ENCODE results near the gene SCEL. TPM values are rescaled to one million over a fixed set of nuclear protein-coding genes. Genes with fewer than 3 reads are reported as not detected.
"Not testable (repeated sequence)": the region's sequence is repeated elsewhere in the genome, so short reads cannot be mapped to it uniquely, and the experiment has no call there.

Gene SCEL
- total RNA-seq: 4.6 and 255 TPM in 2 replicates

- DNase-seq (ENCODE audit: low read depth): peak; percentile 80
These were observed at the start of gene SCEL for GRCh38 chr13:77535448-77535847. Gene SCEL (plus strand): TSS chr13:77535706. CDS start chr13:77555876, 20,170 bp downstream.

DNA sequence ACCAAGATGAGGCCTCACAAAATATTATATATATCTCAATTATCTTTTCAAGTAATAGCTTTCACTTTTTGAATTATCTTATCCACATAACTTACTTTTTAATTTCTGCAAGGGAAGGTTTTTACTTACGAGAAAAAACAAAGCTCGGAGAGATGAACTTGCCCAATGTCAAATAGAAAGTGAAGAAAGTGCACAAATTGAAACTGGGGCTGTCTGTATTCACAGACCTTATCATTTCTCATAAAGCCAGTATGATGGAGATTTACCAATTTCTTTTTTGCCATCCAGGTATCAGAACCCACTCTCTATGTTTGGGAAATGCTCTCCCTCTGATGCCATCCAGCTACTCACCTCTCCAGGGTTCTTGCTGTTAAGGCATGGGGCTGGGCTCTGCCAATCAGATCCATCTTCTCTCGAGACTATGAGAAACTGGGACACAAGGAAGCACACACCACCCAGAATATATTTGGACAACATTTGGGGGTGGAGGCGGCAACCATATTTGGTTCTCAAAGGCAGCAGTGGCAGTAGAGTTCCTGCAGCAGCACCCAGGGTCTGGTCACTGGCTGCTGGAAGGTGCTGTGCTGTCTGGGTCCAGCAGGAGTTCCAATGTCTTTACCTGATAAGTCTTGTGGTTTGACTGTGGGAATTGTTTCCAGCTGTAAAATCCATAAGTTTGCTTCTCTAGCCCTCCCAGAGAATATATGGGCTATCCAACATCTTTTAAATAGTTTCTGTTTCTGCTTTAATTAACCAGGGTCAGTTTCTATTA lies 45.8 kb upstream of the SCEL start:
- no peak for DNase-seq (ENCODE audit: low read depth)

DNA sequence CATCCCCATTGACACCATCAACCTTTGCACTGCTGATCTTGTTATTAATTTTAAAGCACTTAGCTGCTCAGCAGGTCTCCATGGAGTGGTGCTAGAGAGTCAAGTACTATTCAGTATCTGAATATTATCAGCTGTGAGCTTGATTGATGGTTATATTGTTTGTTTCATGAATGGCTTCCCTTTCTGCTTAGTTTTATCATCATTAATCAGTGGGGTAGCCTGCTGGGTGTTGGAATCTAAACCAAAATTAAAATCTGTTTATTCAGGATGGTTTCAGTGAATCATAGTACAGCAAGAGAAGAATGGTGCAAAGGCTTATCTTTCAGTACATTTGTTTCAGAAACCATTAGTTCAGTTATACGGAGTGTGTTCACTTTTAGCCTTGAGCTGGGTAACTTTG lies 42.5 kb upstream of the SCEL start:
- DNase-seq (ENCODE audit: low read depth): peak; percentile 57

- DNase-seq (ENCODE audit: low read depth): no peak
These were observed 41.3 kb upstream of the SCEL start for GRCh38 chr13:77494226-77494625.

GRCh38 chr13:77497350-77497749 lies 38.2 kb upstream of the SCEL start:
- peak; percentile 31 for DNase-seq (ENCODE audit: low read depth)

DNA sequence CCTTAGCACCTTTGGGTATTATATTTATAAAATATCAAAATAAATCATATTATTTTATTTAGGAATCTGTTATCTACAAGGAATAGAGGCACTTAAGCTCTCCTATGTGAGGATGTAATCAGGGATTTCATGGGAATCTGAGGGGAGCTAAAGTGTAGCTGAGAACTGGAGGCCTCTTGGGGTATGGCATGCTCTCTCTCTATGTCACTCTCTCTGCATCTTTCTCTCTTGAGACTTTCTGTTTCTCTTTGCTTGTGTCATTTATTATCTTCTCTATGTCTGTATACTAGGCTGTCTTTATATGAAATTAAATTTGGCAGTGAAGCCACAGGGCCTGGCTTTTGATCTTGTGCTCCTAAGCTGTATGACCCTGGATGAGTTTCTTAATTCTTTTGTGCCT lies 37.7 kb upstream of the SCEL start:
- DNase-seq (ENCODE audit: low read depth): no peak

DNA sequence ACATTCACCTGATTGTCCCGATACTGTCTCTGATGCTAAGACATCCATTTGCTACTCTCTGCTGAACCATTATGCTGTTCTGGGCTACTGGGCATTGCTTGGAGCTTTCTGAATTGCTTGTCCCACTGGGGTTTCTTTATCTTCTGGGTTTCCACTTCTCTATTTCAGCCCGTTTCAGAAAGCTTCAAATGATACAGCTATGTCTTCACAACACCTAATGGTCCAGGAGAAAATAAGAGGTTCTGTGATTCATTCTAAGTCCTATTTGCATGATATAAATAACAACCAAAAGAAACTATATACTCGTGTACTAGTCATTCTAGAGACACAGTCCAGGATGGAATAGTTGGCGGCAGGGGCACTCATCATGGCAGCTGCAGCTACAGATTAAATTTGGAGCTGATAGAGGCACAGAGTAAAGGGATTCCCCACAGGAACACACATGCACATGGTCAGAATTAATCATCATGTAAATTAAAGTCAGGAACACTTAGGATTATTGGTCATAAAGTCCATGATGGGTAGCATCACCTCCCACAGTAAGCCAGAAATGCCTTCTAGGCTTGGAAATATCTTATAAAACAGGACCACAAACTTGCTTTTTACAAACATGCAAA lies 33.3 kb upstream of the SCEL start:
- DNase-seq (ENCODE audit: low read depth): no peak

- no peak for DNase-seq (ENCODE audit: low read depth)
These were observed 32.1 kb upstream of the SCEL start for GRCh38 chr13:77503398-77503797.

- peak; percentile 41 for DNase-seq (ENCODE audit: low read depth)
These were observed 28.6 kb upstream of the SCEL start for GRCh38 chr13:77506874-77507273.

DNA sequence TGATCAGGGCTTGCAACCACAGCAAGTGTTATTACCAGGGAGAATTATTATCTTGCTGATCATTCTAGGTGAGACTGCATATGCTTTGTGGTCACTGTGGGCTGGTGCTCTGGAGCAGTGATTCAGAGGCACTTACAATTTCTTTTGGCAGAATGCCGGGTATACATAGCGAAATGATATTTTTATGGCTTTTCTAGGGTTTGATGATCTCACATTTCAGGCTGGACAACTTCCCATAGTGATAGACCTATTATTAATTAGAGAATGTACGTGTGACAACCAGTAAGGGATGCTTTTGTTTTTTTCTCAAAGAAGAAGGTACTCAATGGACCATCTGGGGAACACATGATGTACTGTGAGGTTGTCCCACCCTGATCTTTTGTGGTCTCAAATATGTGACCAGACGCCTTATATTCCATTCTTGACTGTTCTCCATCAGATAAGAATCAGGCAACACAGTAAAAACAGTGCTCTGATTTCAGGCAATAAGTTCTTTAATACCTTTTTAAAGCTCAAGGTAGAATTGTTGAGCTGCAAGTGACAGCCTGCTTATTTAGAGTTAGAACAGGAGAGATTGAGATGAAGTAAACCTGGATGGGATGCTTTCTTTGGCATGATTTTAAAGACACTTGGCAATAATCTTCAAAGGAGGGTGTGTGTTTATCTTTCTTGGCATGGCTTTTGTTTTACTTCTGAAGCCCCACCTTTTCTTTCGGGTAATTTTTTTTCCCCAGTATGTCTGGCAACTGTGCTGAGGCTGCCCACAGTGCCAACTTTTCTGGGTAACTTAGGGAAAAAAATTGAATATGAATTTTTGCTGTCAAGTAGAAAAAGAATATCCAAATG lies 27.4 kb upstream of the SCEL start:
- DNase-seq (ENCODE audit: low read depth): peak; percentile 91

- DNase-seq (ENCODE audit: low read depth): peak; percentile 91
These were observed 26.4 kb upstream of the SCEL start for GRCh38 chr13:77508959-77509620.

- DNase-seq (ENCODE audit: low read depth): peak; percentile 43
These were observed 25.4 kb upstream of the SCEL start for GRCh38 chr13:77510156-77510555.

- peak; percentile 43 for DNase-seq (ENCODE audit: low read depth)
These were observed 24.0 kb upstream of the SCEL start for GRCh38 chr13:77511552-77511951.

DNA sequence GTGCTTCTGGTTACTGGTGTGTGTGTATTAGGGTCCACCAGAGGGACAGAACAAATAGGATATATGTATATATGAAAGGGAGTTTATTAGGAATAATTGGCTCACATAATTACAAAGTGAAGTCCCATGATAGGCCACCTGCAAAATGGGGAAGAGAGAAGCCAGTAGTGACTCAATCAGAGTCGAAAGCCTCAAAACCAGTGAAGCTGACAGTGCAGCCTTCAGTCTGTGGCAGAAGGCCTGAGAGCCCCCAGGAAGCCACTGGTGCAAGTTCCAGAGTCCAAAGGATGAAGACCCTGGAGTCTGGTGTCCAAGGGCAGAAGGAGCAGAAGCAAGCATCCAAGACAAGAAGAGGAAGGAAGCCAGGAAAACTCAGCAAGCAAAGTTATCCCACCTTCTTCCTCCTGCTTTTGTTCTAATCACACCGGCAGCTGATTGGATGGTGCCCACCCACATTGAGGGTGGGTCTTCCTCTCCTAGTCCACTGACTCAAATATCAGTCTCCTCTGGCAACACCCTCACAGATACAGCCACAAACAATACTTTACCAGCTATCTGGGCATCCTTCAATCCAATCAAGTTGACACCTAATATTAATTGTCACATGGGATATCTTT lies 21.7 kb upstream of the SCEL start:
- no peak for DNase-seq (ENCODE audit: low read depth)

DNA sequence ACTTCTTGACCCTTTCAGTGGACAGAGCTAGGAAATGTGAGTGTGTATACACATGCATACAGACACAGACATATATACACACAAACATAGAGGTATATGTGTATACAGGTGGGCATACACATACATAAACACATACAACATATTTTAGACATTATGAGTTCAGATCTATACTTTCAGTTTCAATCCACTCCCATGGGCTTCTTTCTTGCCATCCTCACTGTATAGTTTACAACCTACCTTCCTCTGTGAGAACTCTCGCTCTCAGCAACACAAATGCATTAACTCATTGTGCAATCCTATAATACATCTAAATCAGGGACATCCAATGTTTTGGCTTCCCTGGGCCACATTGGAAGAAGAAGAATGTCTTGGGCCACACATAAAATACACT lies 21.2 kb upstream of the SCEL start:
- no peak for DNase-seq (ENCODE audit: low read depth)

DNA sequence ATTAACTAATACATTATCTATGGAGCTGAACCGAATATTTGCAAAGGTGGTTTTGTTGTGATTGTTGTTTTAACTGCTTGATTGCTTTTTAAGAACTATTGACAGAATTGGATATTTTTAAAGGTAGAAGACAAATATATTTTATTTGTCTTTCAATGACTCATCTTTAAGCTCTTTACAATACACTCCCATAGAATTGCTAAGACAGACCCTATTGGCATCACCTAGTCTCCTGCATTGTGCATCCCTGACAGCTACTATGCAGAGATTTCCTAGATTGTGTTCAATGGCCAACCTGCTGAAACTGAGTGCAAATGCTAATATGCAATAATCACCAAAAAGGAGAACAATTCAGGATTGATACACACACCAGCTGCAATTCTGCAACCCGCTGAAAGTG lies 19.7 kb upstream of the SCEL start:
- DNase-seq (ENCODE audit: low read depth): no peak

GRCh38 chr13:77516342-77516789 lies 19.1 kb upstream of the SCEL start:
- peak; percentile 97 for DNase-seq (ENCODE audit: low read depth)

GRCh38 chr13:77518266-77518665 lies 17.2 kb upstream of the SCEL start:
- no peak for DNase-seq (ENCODE audit: low read depth)

GRCh38 chr13:77519396-77519795 lies 16.1 kb upstream of the SCEL start:
- DNase-seq (ENCODE audit: low read depth): not testable (repeated sequence)

- peak; percentile 37 for DNase-seq (ENCODE audit: low read depth)
These were observed 15.7 kb upstream of the SCEL start for GRCh38 chr13:77519808-77520207.

GRCh38 chr13:77521194-77521593 lies 14.3 kb upstream of the SCEL start:
- DNase-seq (ENCODE audit: low read depth): peak; percentile 93
